NCI-H128 (cell line): ENCODE results near the gene ACOT7.
"Not testable (repeated sequence)": the region's sequence is repeated elsewhere in the genome, so short reads cannot be mapped to it uniquely, and the experiment has no call there.

Experiments
- DNase-seq: peaks from one replicate; lab custom pipeline; 2025; ENCODE audit not compliant: unreplicated experiment; lab: John Stamatoyannopoulos, UW

Gene ACOT7

GRCh38 chr1:6401673-6402072, 8.1 kb upstream of the ACOT7 start:
- DNase-seq, result no peak

- no peak for DNase-seq
Measured at GRCh38 chr1:6399294-6399693, 5.7 kb upstream of the ACOT7 start.

- no peak for DNase-seq
Measured at GRCh38 chr1:6397844-6398441, 4.4 kb upstream of the ACOT7 start.

GRCh38 chr1:6396998-6397397, 3.4 kb upstream of the ACOT7 start:
- no peak for DNase-seq

GRCh38 chr1:6395781-6396244, 2.2 kb upstream of the ACOT7 start:
- DNase-seq, result not testable (repeated sequence)

- DNase-seq, result not testable (repeated sequence)
Measured at GRCh38 chr1:6395130-6395529, 1.6 kb upstream of the ACOT7 start.

- DNase-seq, result no peak
Measured at GRCh38 chr1:6392809-6393399, 663 bp downstream of the ACOT7 start.

- no peak for DNase-seq
Measured at GRCh38 chr1:6391951-6392808, 1.4 kb downstream of the ACOT7 start.

GRCh38 chr1:6389971-6390370, 3.6 kb downstream of the ACOT7 start:
- DNase-seq, result no peak

GRCh38 chr1:6386371-6386949, 7.1 kb downstream of the ACOT7 start:
- DNase-seq, result no peak

GRCh38 chr1:6385488-6386191, 7.9 kb downstream of the ACOT7 start:
- DNase-seq, result no peak

- no peak for DNase-seq
Measured at GRCh38 chr1:6384962-6385361, 8.6 kb downstream of the ACOT7 start.

GRCh38 chr1:6384135-6384534, 9.4 kb downstream of the ACOT7 start:
- DNase-seq, result no peak

GRCh38 chr1:6380037-6380436, 13.5 kb downstream of the ACOT7 start:
- DNase-seq, result no peak

- DNase-seq, result no peak
Measured at GRCh38 chr1:6378096-6378746, 15.3 kb downstream of the ACOT7 start.

- peak; percentile 63 for DNase-seq
Measured at GRCh38 chr1:6373961-6374720, 19.4 kb downstream of the ACOT7 start.

- not testable (repeated sequence) for DNase-seq
Measured at GRCh38 chr1:6372236-6372635, 21.3 kb downstream of the ACOT7 start.

GRCh38 chr1:6370006-6370405, 23.6 kb downstream of the ACOT7 start:
- DNase-seq, result no peak

GRCh38 chr1:6367381-6368012, 26.1 kb downstream of the ACOT7 start:
- DNase-seq, result no peak
